Measurements from ENCODE around the gene RPL13. TPM values are rescaled to one million over a fixed set of nuclear protein-coding genes. Genes with fewer than 3 reads are reported as not detected.
A peak's percentile ranks its signal among the peaks of the same experiment; 100 is the strongest.

RPL13 gene
- total RNA-seq, 4 donors from 2014 or later, result 3,190 to 3,814 (median 3,321) TPM

DNA sequence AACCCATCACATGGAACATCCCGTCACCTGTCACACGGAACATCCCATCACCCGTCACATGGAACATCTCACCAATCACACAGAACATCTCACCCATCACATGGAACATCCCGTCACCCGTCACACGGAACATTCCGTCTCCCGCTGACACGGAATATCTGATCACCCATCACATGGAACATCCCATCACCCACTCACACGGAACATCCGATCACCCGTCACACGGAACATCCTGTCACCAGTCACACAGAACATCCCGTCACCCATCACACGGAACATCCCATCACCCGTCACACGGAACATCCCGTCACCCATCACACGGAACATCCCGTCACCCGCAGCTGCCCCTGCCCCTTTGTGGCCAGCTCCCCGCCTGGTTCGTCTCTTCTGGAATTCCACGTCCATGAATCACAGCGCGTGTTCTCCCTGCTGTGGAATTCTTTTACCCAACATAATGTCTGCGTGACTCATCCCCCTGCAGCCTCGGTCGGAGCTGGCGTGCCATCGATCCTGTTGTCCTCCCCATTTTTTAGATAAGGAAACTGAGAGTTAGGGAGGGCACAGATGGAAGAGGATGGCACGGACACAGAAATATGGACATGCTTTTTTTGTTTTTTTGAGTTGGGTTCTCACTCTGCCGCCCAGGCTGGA lies 20.7 kb downstream of the RPL13 start:
- peaks cover 0 to 13% (median 9%) of the 10 kb centered on the region in 4 donors for H3K4me1 ChIP-seq
- H3K27ac ChIP-seq, result no peak overlapping the region
- H3K9me3 ChIP-seq, result no peaks in the 10 kb centered on the region
- DNase-seq, result no peak
- H3K36me3 ChIP-seq, result no peaks in the 10 kb centered on the region
- intact Hi-C loops (cut with DNase I; ENCODE audit: low total_unique reads), result no loop called here
- 84 to 89% methylated on average over 14 to 33 of the region's 33 CpGs for WGBS, 2 donors (ENCODE audit: low coverage in 1 of 2)
- in situ Hi-C loops (cut with MboI; ENCODE audit: low pct_ligation_motif_present in 1 of 4, low pct_unique_long_range_greater_than_20kb in 1 of 4, low sequenced_read_pairs in 3 of 4), result no loop called here
- TF ChIP-seq EP300 (IDR thresholded peaks at IDR 0.05; ENCODE audit: low read depth) (no peak), POLR2AphosphoS5 (IDR thresholded peaks at IDR 0.05) (no peak), POLR2A (IDR thresholded peaks at IDR 0.05) (no peak)
- TF ChIP-seq, protein P1, sequence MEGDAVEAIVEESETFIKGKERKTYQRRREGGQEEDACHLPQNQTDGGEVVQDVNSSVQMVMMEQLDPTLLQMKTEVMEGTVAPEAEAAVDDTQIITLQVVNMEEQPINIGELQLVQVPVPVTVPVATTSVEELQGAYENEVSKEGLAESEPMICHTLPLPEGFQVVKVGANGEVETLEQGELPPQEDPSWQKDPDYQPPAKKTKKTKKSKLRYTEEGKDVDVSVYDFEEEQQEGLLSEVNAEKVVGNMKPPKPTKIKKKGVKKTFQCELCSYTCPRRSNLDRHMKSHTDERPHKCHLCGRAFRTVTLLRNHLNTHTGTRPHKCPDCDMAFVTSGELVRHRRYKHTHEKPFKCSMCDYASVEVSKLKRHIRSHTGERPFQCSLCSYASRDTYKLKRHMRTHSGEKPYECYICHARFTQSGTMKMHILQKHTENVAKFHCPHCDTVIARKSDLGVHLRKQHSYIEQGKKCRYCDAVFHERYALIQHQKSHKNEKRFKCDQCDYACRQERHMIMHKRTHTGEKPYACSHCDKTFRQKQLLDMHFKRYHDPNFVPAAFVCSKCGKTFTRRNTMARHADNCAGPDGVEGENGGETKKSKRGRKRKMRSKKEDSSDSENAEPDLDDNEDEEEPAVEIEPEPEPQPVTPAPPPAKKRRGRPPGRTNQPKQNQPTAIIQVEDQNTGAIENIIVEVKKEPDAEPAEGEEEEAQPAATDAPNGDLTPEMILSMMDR (IDR thresholded peaks at IDR 0.05), result no peak
- peaks cover 15% of the 10 kb centered on the region for H3K27me3 ChIP-seq
- no peak overlapping the region for H3K4me3 ChIP-seq

DNA sequence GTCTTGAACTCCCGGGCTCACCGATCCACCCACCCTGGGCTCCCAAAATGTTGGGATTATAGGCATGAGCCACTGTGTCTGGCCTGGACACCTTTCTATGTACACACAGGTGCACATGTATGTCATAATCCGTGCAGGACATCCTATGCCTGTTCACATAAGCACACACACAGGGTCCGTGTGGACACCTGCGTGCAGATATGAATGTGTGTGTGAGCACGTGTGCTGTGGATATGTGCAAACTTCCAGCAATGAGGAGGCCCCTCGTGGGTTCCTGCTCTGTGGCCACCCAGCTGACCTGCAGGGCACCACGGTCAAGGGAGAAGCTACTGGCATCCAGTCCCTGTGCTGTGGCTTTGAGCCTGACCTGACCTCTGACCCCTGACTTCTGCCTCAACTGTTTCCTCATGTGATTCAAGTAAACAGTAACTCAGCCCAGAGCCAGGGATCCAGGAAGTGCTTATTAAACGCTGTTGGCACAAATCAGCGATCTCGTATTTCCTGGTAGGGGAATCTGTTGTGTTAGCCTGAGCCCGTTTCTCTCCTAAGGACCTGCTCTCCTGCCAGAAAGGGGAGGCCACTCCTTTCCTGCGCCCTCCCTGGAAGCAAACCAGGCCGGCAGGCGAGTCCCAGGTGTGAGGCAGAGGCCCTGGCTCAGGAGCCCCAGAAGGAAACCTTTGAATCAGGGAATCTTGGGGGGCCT lies 21.5 kb downstream of the RPL13 start:
- Histone ChIP-seq H3K36me3 (no peaks in the 10 kb centered on the region), H3K4me3 (no peak overlapping the region), H3K4me1 (peaks cover 0 to 13% (median 8%) of the 10 kb centered on the region in 4 donors), H3K27ac (peak overlapping the region; percentile 22 to 54 (median 44)), H3K9me3 (no peaks in the 10 kb centered on the region), H3K27me3 (peaks cover 7% of the 10 kb centered on the region)
- intact Hi-C loops (cut with DNase I; ENCODE audit: low total_unique reads) (no loop called here), in situ Hi-C loops (cut with MboI; ENCODE audit: low pct_ligation_motif_present in 1 of 4, low pct_unique_long_range_greater_than_20kb in 1 of 4, low sequenced_read_pairs in 3 of 4) (no loop called here)
- TF ChIP-seq EP300 (IDR thresholded peaks at IDR 0.05; ENCODE audit: low read depth) (no peak), POLR2A (IDR thresholded peaks at IDR 0.05) (no peak), POLR2AphosphoS5 (IDR thresholded peaks at IDR 0.05) (no peak)
- TF ChIP-seq, protein P1 (IDR thresholded peaks at IDR 0.05), result no peak
- peak; percentile 43 for DNase-seq
- WGBS, 2 donors (ENCODE audit: low coverage in 1 of 2), result 59% methylated on average over 14 of the region's 15 CpGs; no CpG with 5 or more reads in 1 of the 2 donors

DNA sequence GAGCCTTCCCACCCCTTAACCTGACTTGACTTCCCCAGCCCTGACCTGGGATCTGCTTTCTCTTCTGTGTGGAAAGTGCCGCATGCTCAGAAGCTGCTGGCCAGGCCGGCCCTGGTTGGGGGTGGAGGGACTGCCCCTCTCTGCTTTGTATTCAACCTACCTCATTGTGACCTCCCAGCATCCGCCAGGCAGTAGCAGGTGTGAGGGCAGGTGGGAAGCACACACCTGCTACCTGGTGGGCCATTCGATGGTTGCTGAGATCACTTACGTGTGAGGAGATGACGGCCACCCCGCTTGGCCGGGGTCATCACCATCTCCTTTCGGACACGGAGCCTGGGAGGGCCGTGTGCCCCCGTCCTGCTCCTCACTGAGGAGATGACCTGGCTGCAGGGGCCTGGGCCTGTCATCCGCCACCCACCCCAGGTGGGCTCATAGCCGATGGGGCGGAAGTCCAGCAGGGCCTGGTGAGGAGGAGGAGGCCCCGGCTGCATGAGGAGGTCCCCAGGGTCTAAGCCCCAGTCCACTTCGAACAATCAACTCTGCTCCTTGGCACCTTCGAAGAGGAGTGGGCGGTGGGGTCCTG lies 22.2 kb downstream of the RPL13 start:
- H3K27me3 ChIP-seq, result no peaks in the 10 kb centered on the region
- H3K4me3 ChIP-seq, result no peak overlapping the region
- no peak for TF ChIP-seq POLR2A (IDR thresholded peaks at IDR 0.05)
- TF ChIP-seq EP300 (IDR thresholded peaks at IDR 0.05; ENCODE audit: low read depth), result no peak
- TF ChIP-seq, protein P1 (IDR thresholded peaks at IDR 0.05), result no peak
- TF ChIP-seq POLR2AphosphoS5 (IDR thresholded peaks at IDR 0.05), result no peak
- WGBS, 2 donors (ENCODE audit: low coverage in 1 of 2), result 73 to 91% methylated on average over 3 to 19 of the region's 19 CpGs
- peak overlapping the region; percentile 22 to 54 (median 44) for H3K27ac ChIP-seq
- H3K4me1 ChIP-seq, result peaks cover 0 to 13% (median 8%) of the 10 kb centered on the region in 4 donors
- intact Hi-C loops (cut with DNase I; ENCODE audit: low total_unique reads) (no loop called here), in situ Hi-C loops (cut with MboI; ENCODE audit: low pct_ligation_motif_present in 1 of 4, low pct_unique_long_range_greater_than_20kb in 1 of 4, low sequenced_read_pairs in 3 of 4) (no loop called here)
- no peaks in the 10 kb centered on the region for H3K36me3 ChIP-seq
- no peak for DNase-seq
- no peaks in the 10 kb centered on the region for H3K9me3 ChIP-seq

DNA sequence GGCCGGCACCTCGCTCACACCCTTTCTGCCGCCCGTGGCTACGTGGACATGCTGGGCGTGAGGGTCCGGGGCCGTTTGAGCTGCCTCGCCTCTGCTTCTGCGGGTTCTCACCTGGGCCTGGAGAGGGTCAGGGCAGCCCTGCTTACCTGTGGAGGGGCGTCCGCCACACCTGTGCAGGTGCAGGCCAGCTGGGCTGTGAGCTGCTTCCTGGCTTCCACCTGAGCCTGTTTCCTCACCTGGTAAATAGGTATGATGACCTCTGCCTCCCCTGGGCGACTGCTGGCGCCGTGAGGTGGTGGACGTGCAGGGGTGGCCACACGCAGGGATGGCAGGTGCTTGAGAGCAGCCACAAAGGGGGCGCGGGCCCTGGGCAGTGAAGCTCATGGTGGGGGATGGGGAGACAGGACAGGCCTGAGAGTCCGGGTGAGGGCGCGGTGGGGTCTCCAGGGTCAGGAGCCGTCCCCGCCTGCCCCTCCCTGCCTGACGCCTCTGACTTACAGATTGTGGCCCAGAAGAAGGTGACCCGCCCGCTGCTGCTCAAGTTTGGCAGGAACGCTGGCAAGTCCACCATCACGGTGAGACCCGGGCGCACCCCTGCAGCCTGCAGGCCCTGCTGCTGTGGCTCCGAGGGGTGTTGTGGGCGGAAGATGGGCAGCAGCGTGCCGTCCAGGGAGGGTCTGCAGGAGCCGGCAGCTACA lies 22.9 kb downstream of the RPL13 start:
- no peaks in the 10 kb centered on the region for H3K9me3 ChIP-seq
- H3K27me3 ChIP-seq, result no peaks in the 10 kb centered on the region
- TF ChIP-seq, protein P1 (IDR thresholded peaks at IDR 0.05), result no peak
- no peak overlapping the region for H3K4me3 ChIP-seq
- no peaks in the 10 kb centered on the region for H3K36me3 ChIP-seq
- H3K4me1 ChIP-seq, result peaks cover 0 to 13% (median 8%) of the 10 kb centered on the region in 4 donors
- WGBS, 2 donors (ENCODE audit: low coverage in 1 of 2), result 88% methylated on average over 36 of the region's 36 CpGs; no CpG with 5 or more reads in 1 of the 2 donors
- intact Hi-C loops (cut with DNase I; ENCODE audit: low total_unique reads) (no loop called here), in situ Hi-C loops (cut with MboI; ENCODE audit: low pct_ligation_motif_present in 1 of 4, low pct_unique_long_range_greater_than_20kb in 1 of 4, low sequenced_read_pairs in 3 of 4) (no loop called here)
- no peak overlapping the region for H3K27ac ChIP-seq
- DNase-seq, result no peak
